PFSK-1 (cell line): ENCODE results near the gene BCL10.

Experiments used
- FOXP2 ChIP-seq: optimal IDR thresholded peaks from 2 replicates; pipeline ENCODE3; 2011; ENCODE audit warnings: borderline replicate concordance, control low read depth, inconsistent platforms; ENCODE audit not compliant: insufficient read depth; ENCODE audit errors: extremely low read length, extremely low read depth
- TAF1 ChIP-seq: IDR thresholded peaks from 2 replicates; pipeline ENCODE4 v1.6.1; 2012; ENCODE audit warnings: low read length, control low read depth, borderline replicate concordance; ENCODE audit not compliant: insufficient read depth
- TF ChIP-seq, protein P1 (sequence below), 2 experiments: IDR thresholded peaks; 2 replicates each; pipeline versions ENCODE4 v1.6.1 to v1.8.0; 2011 to 2012; ENCODE audit warnings: low read depth in 2 of 2, low read length in 2 of 2, control low read depth in 1 of 2, inconsistent platforms in 1 of 2, mild to moderate bottlenecking in 1 of 2, moderate library complexity in 1 of 2; ENCODE audit not compliant: insufficient read depth in 1 of 2

GRCh38 chr1:85264150-85264549 is 12.3 kb downstream of the BCL10 start:
- TF ChIP-seq FOXP2 (no peak), TAF1 (no peak)
- TF ChIP-seq, protein P1, sequence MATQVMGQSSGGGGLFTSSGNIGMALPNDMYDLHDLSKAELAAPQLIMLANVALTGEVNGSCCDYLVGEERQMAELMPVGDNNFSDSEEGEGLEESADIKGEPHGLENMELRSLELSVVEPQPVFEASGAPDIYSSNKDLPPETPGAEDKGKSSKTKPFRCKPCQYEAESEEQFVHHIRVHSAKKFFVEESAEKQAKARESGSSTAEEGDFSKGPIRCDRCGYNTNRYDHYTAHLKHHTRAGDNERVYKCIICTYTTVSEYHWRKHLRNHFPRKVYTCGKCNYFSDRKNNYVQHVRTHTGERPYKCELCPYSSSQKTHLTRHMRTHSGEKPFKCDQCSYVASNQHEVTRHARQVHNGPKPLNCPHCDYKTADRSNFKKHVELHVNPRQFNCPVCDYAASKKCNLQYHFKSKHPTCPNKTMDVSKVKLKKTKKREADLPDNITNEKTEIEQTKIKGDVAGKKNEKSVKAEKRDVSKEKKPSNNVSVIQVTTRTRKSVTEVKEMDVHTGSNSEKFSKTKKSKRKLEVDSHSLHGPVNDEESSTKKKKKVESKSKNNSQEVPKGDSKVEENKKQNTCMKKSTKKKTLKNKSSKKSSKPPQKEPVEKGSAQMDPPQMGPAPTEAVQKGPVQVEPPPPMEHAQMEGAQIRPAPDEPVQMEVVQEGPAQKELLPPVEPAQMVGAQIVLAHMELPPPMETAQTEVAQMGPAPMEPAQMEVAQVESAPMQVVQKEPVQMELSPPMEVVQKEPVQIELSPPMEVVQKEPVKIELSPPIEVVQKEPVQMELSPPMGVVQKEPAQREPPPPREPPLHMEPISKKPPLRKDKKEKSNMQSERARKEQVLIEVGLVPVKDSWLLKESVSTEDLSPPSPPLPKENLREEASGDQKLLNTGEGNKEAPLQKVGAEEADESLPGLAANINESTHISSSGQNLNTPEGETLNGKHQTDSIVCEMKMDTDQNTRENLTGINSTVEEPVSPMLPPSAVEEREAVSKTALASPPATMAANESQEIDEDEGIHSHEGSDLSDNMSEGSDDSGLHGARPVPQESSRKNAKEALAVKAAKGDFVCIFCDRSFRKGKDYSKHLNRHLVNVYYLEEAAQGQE (IDR thresholded peaks at IDR 0.05; ENCODE audit: insufficient read depth in 1 of 2, low read depth in 2 of 2, low read length in 2 of 2), result no peak
